Muscle of leg (tissue), 16 donors: ENCODE data around the gene CACNG7. TPM values are rescaled to one million over a fixed set of nuclear protein-coding genes. Genes with fewer than 3 reads are reported as not detected.

Source experiments
- DNase-seq: peaks from one replicate; pipeline ENCODE4 v3.0.0; 2013
- H3K27ac ChIP-seq: one replicate; pipeline ENCODE4 v1.5.1; 2013; ENCODE audit warnings: mild to moderate bottlenecking, low read length, control low read depth
- H3K27me3 ChIP-seq: one replicate; pipeline ENCODE4 v1.6.1; 2013; ENCODE audit warnings: low read length; ENCODE audit not compliant: control insufficient read depth, insufficient read depth
- H3K36me3 ChIP-seq: one replicate; pipeline ENCODE4 v1.6.1; 2013; ENCODE audit warnings: low read length; ENCODE audit not compliant: control insufficient read depth, insufficient read depth
- H3K4me1 ChIP-seq: one replicate; pipeline ENCODE4 v1.6.1; 2013; ENCODE audit warnings: low read length; ENCODE audit not compliant: control insufficient read depth, insufficient read depth
- H3K4me3 ChIP-seq: one replicate; pipeline ENCODE4 v1.5.1; 2013; ENCODE audit warnings: low read length, control low read depth
- H3K9me3 ChIP-seq: replicated peaks from 2 replicates; pipeline ENCODE4 v1.6.1; 2013; ENCODE audit warnings: low read depth, low read length; ENCODE audit not compliant: control insufficient read depth
- WGBS: methylation state at CpG from one replicate; pipeline ENCODE4 v1.1.5; 2013; ENCODE audit warnings: missing lambda C conversion rate; ENCODE audit not compliant: insufficient coverage; 5-methylcytosine and 5-hydroxymethylcytosine counted together
- long read RNA-seq, 11 donors: transcript quantifications; one replicate each; lab custom pipeline, GENCODE V29; 2026
- polyA plus RNA-seq, 8 donors: library from polyadenylated mRNA; unstranded; fragments of 120-200 nt; gene quantifications; one replicate each; pipeline versions ENCODE4 v1.2.1 to v1.2.3, GENCODE V29; 2013; ENCODE audit warnings: inconsistent platforms in 1 of 8, low replicate concordance in 1 of 8; ENCODE audit not compliant: insufficient read length in 8 of 8, insufficient read depth in 1 of 8
- total RNA-seq: library from RNA; stranded (reverse); fragments of 120-200 nt; gene quantifications from one replicate; pipeline ENCODE4 v1.2.4, GENCODE V29; 2013

Gene CACNG7
- total RNA-seq (0.04 TPM), polyA plus RNA-seq (1 to 10 TPM in 5 of 8 donors, under 1 TPM in 2, not detected in 1; 0.56 to 2.1 (median 1.1) TPM)
- long read RNA-seq, donor 1, result 0 reads
- long read RNA-seq, donor 2, result 0 reads
- long read RNA-seq, donor 3, result 0 reads
- long read RNA-seq, donor 4, result 0 reads
- long read RNA-seq, donor 5, partial matches to known transcripts, result 0 of 1 reads
- long read RNA-seq, donor 5, other reads (novel, unspliced or antisense), result 0 of 1 reads
- long read RNA-seq, donor 6, result 0 reads
- long read RNA-seq, donor 7, result 0 reads
- long read RNA-seq, donor 8, result 0 reads
- long read RNA-seq, donor 9, result 0 reads
- long read RNA-seq, donor 10, result 0 reads
- long read RNA-seq, donor 11, partial matches to known transcripts, result 0 of 11 reads
- long read RNA-seq, donor 11, other reads (novel, unspliced or antisense), result 11 of 11 reads

GRCh38 chr19:53908935-53909415 is at the start of gene CACNG7:
Gene CACNG7, plus strand, starts transcription at chr19:53909278. Its CDS starts 3,554 bp downstream, at chr19:53912832.
- Histone ChIP-seq H3K4me3 (no peak within 1 kb of the TSS), H3K27me3 (peaks cover 73% of the 10 kb centered on the region), H3K36me3 (no peaks in the 10 kb centered on the region), H3K4me1 (peaks cover 16% of the 10 kb centered on the region), H3K9me3 (no peaks in the 10 kb centered on the region), H3K27ac (no peak within 1 kb of the TSS)
- no peak for DNase-seq
- WGBS, result 2% methylated on average over 5 of the region's 28 CpGs

GRCh38 chr19:53864308-53864836 is 44.7 kb upstream of the CACNG7 start:
- no peak for DNase-seq
- no peaks in the 10 kb centered on the region for H3K36me3 ChIP-seq
- H3K4me1 ChIP-seq, result peaks cover 22% of the 10 kb centered on the region
- H3K27ac ChIP-seq, result no peak overlapping the region
- no peaks in the 10 kb centered on the region for H3K9me3 ChIP-seq
- H3K4me3 ChIP-seq, result no peak overlapping the region
- WGBS, result 79% methylated on average over 4 of the region's 6 CpGs
- H3K27me3 ChIP-seq, result no peaks in the 10 kb centered on the region

GRCh38 chr19:53865523-53865917 is 43.6 kb upstream of the CACNG7 start:
- Histone ChIP-seq H3K4me1 (peaks cover 27% of the 10 kb centered on the region), H3K27me3 (no peaks in the 10 kb centered on the region), H3K9me3 (no peaks in the 10 kb centered on the region), H3K4me3 (peak overlapping the region; percentile 61), H3K27ac (peak overlapping the region; percentile 100), H3K36me3 (peaks cover 2% of the 10 kb centered on the region)
- WGBS, result 87% methylated on average over 3 of the region's 9 CpGs
- peak; percentile 69 for DNase-seq

DNA sequence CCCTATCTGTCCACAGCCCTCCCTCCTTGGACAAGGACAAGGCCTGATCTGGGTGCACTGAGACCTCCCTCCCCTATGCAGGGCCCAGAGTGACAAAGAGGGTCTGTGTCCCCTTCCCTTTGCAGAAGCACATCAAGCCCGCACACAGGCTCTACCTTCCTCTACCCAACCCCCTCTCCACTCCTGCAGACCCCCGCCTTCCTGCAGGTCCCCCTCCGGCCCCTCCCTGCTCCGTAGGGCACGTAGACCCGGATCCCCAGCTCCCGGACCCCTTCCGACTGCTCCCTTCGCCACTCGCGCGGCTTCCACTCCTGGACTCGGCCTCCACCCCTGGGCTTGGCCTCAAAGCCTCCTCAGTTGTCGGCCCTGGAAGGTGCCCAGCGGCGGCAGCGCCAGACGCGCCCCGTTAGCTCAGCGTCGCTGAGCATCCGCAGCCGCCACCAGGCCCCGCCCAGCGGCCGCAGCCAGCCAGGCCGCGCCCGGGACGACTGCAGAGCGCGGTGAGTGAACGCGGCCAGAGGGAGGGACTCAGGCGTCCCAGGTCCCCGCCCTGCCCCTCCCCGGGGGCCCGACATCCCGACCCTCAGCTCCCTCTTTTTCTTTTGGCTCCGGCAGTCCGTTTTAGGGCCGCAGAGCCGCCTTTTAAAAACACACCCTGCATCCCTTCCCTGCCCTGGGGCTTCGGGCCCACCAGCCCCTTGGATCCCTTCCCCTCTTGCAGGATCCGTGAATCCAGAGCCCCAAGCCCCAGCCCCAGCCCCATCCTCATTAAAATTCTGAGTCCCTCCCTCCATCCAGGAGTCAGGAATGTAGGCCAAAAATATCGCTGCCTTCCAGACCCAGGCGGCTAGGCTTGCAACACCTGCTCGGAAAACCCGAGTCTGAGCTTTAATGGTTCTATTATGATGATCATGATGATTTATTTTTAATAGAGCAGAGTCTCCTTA is 42.9 kb upstream of the CACNG7 start:
- peak; percentile 95 for DNase-seq
- WGBS, result under 1% methylated on average over 41 of the region's 50 CpGs
- H3K4me3 ChIP-seq, result peak overlapping the region; percentile 61
- no peaks in the 10 kb centered on the region for H3K9me3 ChIP-seq
- H3K4me1 ChIP-seq, result peaks cover 31% of the 10 kb centered on the region
- no peaks in the 10 kb centered on the region for H3K27me3 ChIP-seq
- H3K36me3 ChIP-seq, result peaks cover 7% of the 10 kb centered on the region
- H3K27ac ChIP-seq, result peak overlapping the region; percentile 100

DNA sequence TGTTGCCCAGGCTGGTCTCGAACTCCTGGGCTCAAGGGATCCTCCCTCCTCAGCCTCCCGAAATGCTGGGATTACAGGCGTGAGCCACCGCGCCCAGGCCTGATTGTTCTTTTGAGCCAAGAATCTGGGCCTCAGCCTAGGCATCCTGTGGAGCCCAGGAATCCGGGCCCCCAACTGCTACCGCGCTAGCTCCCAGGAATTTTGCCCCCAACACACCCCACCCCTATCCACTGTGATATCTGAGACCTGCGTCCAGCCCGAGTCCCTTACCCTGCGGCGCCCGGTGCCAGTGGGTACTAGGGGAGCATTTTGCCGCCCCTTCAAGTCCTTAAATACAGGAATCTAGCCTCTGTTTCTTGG is 42.2 kb upstream of the CACNG7 start:
- H3K27me3 ChIP-seq, result no peaks in the 10 kb centered on the region
- peak overlapping the region; percentile 61 for H3K4me3 ChIP-seq
- H3K36me3 ChIP-seq, result peaks cover 14% of the 10 kb centered on the region
- WGBS, result 7% methylated on average over 12 of the region's 14 CpGs
- no peaks in the 10 kb centered on the region for H3K9me3 ChIP-seq
- H3K4me1 ChIP-seq, result peaks cover 36% of the 10 kb centered on the region
- DNase-seq, result peak; percentile 70
- peak overlapping the region; percentile 100 for H3K27ac ChIP-seq

- no peaks in the 10 kb centered on the region for H3K27me3 ChIP-seq
- H3K4me1 ChIP-seq, result peaks cover 41% of the 10 kb centered on the region
- H3K36me3 ChIP-seq, result peaks cover 19% of the 10 kb centered on the region
- peak within 1 kb of the TSS; percentile 100 for H3K27ac ChIP-seq
- H3K4me3 ChIP-seq, result peak within 1 kb of the TSS; percentile 66
- peak; percentile 100 for DNase-seq
- 0% methylated on average over 15 of the region's 37 CpGs for WGBS
- H3K9me3 ChIP-seq, result no peaks in the 10 kb centered on the region
Observed at GRCh38 chr19:53867225-53868090, 41.6 kb upstream of the CACNG7 start, which contains the start of gene MYADM. Gene MYADM, plus strand, starts transcription at chr19:53867883. Its CDS starts 5,647 bp downstream, at chr19:53873530.

GRCh38 chr19:53868091-53868891 is 40.8 kb upstream of the CACNG7 start:
- Histone ChIP-seq H3K4me3 (peak overlapping the region; percentile 66), H3K27me3 (no peaks in the 10 kb centered on the region), H3K27ac (peak overlapping the region; percentile 96), H3K9me3 (no peaks in the 10 kb centered on the region), H3K4me1 (peaks cover 46% of the 10 kb centered on the region), H3K36me3 (peaks cover 25% of the 10 kb centered on the region)
- peak; percentile 78 for DNase-seq
- WGBS, result under 1% methylated on average over 29 of the region's 37 CpGs

GRCh38 chr19:53868892-53869804 is 39.9 kb upstream of the CACNG7 start:
- H3K4me3 ChIP-seq, result peak overlapping the region; percentile 66
- peak overlapping the region; percentile 96 for H3K27ac ChIP-seq
- WGBS, result 0% methylated on average over 58 of the region's 75 CpGs
- H3K36me3 ChIP-seq, result peaks cover 33% of the 10 kb centered on the region
- peaks cover 53% of the 10 kb centered on the region for H3K4me1 ChIP-seq
- H3K27me3 ChIP-seq, result no peaks in the 10 kb centered on the region
- H3K9me3 ChIP-seq, result no peaks in the 10 kb centered on the region
- peak; percentile 95 for DNase-seq
